Esophagus muscularis mucosa (tissue), 4 donors: Measurements from ENCODE around the gene NT5E. TPM values are rescaled to one million over a fixed set of nuclear protein-coding genes. Genes with fewer than 3 reads are reported as not detected.

Experiments used
- DNase-seq: peaks from one replicate; pipeline ENCODE4 v3.0.0-alpha.2; 2017; ENCODE audit errors: extremely low spot score
- H3K27ac ChIP-seq, 4 donors: fragments of 200-600 bp; sonication (generic); replicated peaks in 1 of 4; 1 replicate in 3 of 4; 2 replicates in 1 of 4; pipeline ENCODE4 v1.5.1; 2016 to 2019; ENCODE audit warnings: mild to moderate bottlenecking in 1 of 4
- H3K27me3 ChIP-seq, 4 donors: fragments of 200-600 bp; sonication (generic); one replicate each; pipeline versions ENCODE4 v1.5.1 to v1.6.0; 2016 to 2019
- H3K36me3 ChIP-seq, 4 donors: fragments of 200-600 bp; sonication (generic); one replicate each; pipeline ENCODE4 v1.5.1; 2016 to 2019
- H3K4me1 ChIP-seq, 4 donors: fragments of 200-600 bp; sonication (generic); one replicate each; pipeline ENCODE4 v1.5.1; 2016 to 2019
- H3K4me3 ChIP-seq, 4 donors: fragments of 200-600 bp; sonication (generic); 1 replicate in 2 of 4; 2 replicates in 2 of 4; pipeline ENCODE4 v1.5.1; 2016 to 2019; ENCODE audit warnings: mild to moderate bottlenecking in 4 of 4, moderate library complexity in 1 of 4
- H3K9me3 ChIP-seq, 4 donors: fragments of 200-600 bp; sonication (generic); 1 replicate in 3 of 4; 2 replicates in 1 of 4; pipeline ENCODE4 v1.5.1; 2016 to 2019
- CTCF ChIP-seq, 3 experiments: fragments of 200-600 bp in 2 of 3; fragments of 450-650 bp in 1 of 3; sonication (generic) in 2 of 3; IDR thresholded peaks; one replicate each; pipeline ENCODE4 v1.5.1; 2017 to 2019; ENCODE audit warnings: antibody characterized with exemption in 3 of 3, mild to moderate bottlenecking in 2 of 3, moderate library complexity in 1 of 3
- EP300 ChIP-seq: sonication (generic); formaldehyde crosslinking; IDR thresholded peaks from one replicate; pipeline ENCODE4 v1.6.1; 2017; ENCODE audit warnings: antibody characterized with exemption
- POLR2A ChIP-seq: fragments of 450-650 bp; IDR thresholded peaks from one replicate; pipeline ENCODE4 v1.6.1; 2017; ENCODE audit warnings: antibody characterized with exemption, moderate library complexity, mild to moderate bottlenecking, low read depth
- POLR2AphosphoS5 ChIP-seq, 2 donors: sonication (generic); formaldehyde crosslinking; IDR thresholded peaks; one replicate each; pipeline ENCODE4 v1.6.1; 2017; ENCODE audit warnings: antibody characterized with exemption in 2 of 2
- WGBS: methylation state at CpG from one replicate; pipeline ENCODE4 v1.1.5; 2018; 5-methylcytosine and 5-hydroxymethylcytosine counted together
- intact Hi-C: fragments of 100-400 bp; cut with DNase I; formaldehyde crosslinking; loops from one replicate; pipeline ENCODE4 v1.15.1; 2023
- total RNA-seq, 4 donors: library from RNA; depleted of rRNA; stranded (reverse); fragments of >200 nt; gene quantifications; one replicate each; pipeline versions ENCODE4 v1.1.0 to v1.2.1, GENCODE V29; 2016

The NT5E gene
- total RNA-seq, 4 donors from 2014 or later, result 10.4 to 29.7 (median 18.9) TPM

- H3K27me3 ChIP-seq, result no peaks in the 10 kb centered on the region
- no peak for TF ChIP-seq CTCF (IDR thresholded peaks at IDR 0.05)
- TF ChIP-seq POLR2AphosphoS5 (IDR thresholded peaks at IDR 0.05), result no peak
- no peak for TF ChIP-seq EP300
- no peak for TF ChIP-seq POLR2A
- no peak overlapping the region for H3K4me3 ChIP-seq
- H3K9me3 ChIP-seq, result no peaks in the 10 kb centered on the region
- WGBS, result 90% methylated on average over 4 of the region's 4 CpGs
- no peaks in the 10 kb centered on the region for H3K36me3 ChIP-seq
- intact Hi-C loops, result no loop called here
- H3K4me1 ChIP-seq, result peaks cover 18 to 72% (median 57%) of the 10 kb centered on the region in 4 donors
- peak overlapping the region in 2 of 4 donors; percentile 14 to 25 for H3K27ac ChIP-seq
- no peak for DNase-seq
These were observed 6.9 kb downstream of the NT5E start for GRCh38 chr6:85456782-85457181.

- H3K36me3 ChIP-seq, result no peaks in the 10 kb centered on the region
- intact Hi-C loops, result no loop called here
- DNase-seq, result no peak
- H3K27me3 ChIP-seq, result no peaks in the 10 kb centered on the region
- WGBS, result 38% methylated on average over 2 of the region's 2 CpGs
- H3K4me1 ChIP-seq, result peaks cover 21 to 69% (median 54%) of the 10 kb centered on the region in 4 donors
- H3K4me3 ChIP-seq, result no peak overlapping the region
- peak overlapping the region; percentile 66 to 72 (median 70) for H3K27ac ChIP-seq
- no peak for TF ChIP-seq POLR2A
- no peak for TF ChIP-seq CTCF (IDR thresholded peaks at IDR 0.05)
- no peak for TF ChIP-seq POLR2AphosphoS5 (IDR thresholded peaks at IDR 0.05)
- no peak for TF ChIP-seq EP300
- no peaks in the 10 kb centered on the region for H3K9me3 ChIP-seq
These were observed 8.3 kb downstream of the NT5E start for GRCh38 chr6:85458184-85458583.

- no peak for DNase-seq
- Histone ChIP-seq H3K27ac (peak overlapping the region; percentile 66 to 72 (median 70)), H3K36me3 (no peaks in the 10 kb centered on the region), H3K9me3 (no peaks in the 10 kb centered on the region), H3K27me3 (no peaks in the 10 kb centered on the region), H3K4me1 (peaks cover 21 to 63% (median 50%) of the 10 kb centered on the region in 4 donors), H3K4me3 (no peak overlapping the region)
- 51% methylated on average over 3 of the region's 3 CpGs for WGBS
- intact Hi-C loops, result no loop called here
- TF ChIP-seq EP300 (no peak), POLR2A (no peak), POLR2AphosphoS5 (IDR thresholded peaks at IDR 0.05) (no peak), CTCF (IDR thresholded peaks at IDR 0.05) (no peak)
These were observed 8.9 kb downstream of the NT5E start for GRCh38 chr6:85458782-85459181.

- Histone ChIP-seq H3K27ac (peak overlapping the region; percentile 66 to 72 (median 70)), H3K4me1 (peaks cover 21 to 68% (median 51%) of the 10 kb centered on the region in 4 donors), H3K4me3 (no peak overlapping the region), H3K36me3 (no peaks in the 10 kb centered on the region), H3K9me3 (no peaks in the 10 kb centered on the region), H3K27me3 (no peaks in the 10 kb centered on the region)
- no peak for DNase-seq
- WGBS, result 20% methylated on average over 4 of the region's 4 CpGs
- intact Hi-C loops, result no loop called here
- TF ChIP-seq EP300 (no peak), POLR2AphosphoS5 (IDR thresholded peaks at IDR 0.05) (peak in 1 of 2 donors; percentile 38)
These were observed 9.5 kb downstream of the NT5E start for GRCh38 chr6:85459224-85459901.

- WGBS, result 54% methylated on average over 4 of the region's 4 CpGs
- TF ChIP-seq POLR2AphosphoS5 (IDR thresholded peaks at IDR 0.05), result no peak
- TF ChIP-seq EP300, result no peak
- no peak for TF ChIP-seq POLR2A
- TF ChIP-seq CTCF (IDR thresholded peaks at IDR 0.05), result no peak
- intact Hi-C loops, result no loop called here
- Histone ChIP-seq H3K9me3 (no peaks in the 10 kb centered on the region), H3K27ac (peak overlapping the region; percentile 66 to 72 (median 70)), H3K4me3 (no peak overlapping the region), H3K36me3 (no peaks in the 10 kb centered on the region), H3K4me1 (peaks cover 21 to 72% (median 56%) of the 10 kb centered on the region in 4 donors), H3K27me3 (no peaks in the 10 kb centered on the region)
- no peak for DNase-seq
These were observed 10.5 kb downstream of the NT5E start for GRCh38 chr6:85460154-85460920.
